NT2/D1 (cell line): ENCODE data around the gene STARD3.

Source experiments
- YY1 ChIP-seq: IDR thresholded peaks from 2 replicates; pipeline ENCODE4 v1.6.1; 2011; ENCODE audit not compliant: insufficient read length, insufficient read depth
- ZNF274 ChIP-seq: IDR thresholded peaks from 2 replicates; pipeline ENCODE4 v1.6.1; 2011; ENCODE audit warnings: mild to moderate bottlenecking, low read depth, low read length

DNA sequence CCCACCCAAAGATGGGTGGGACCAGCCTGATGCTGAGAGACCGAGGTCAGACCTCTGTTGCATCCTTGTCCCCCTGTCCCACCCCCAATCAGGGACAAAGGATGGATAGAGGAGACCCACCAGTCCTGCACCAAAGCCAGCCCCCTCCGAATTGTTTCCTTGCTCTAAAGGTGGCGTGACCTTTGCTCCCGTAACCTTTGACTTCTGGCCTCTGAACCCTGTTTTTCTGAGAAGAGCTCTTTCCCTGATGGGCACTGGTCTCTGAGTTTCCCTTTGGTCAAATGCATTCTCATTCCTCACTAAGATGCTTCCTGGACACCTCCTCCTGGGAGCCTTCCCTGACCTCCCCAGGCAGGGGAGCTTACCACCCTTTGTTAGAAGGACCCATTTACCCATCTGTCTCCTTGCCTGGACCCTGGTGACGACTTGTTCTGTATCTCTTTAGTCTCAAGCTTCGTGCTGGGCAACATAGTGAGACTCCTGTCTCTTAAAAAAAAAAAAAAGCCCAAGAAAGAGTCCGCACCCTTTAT is 23.9 kb upstream of the STARD3 start:
- TF ChIP-seq YY1, result no peak
- TF ChIP-seq ZNF274, result no peak
